BJ (cell line): Measurements from ENCODE around the gene UNC119. TPM values are rescaled to one million over a fixed set of nuclear protein-coding genes. Genes with fewer than 3 reads are reported as not detected.

Experiments
- CTCF ChIA-PET: fragments of 350-600 bp; formaldehyde crosslinking; extraction: SDS; loops from one replicate; lab custom pipeline; 2021; ENCODE audit warnings: antibody characterized with exemption, inconsistent platforms; lab: Yijun Ruan, JAX
- POLR2A ChIA-PET: fragments of 300-600 bp; sonication (Branson Sonifier 250); formaldehyde crosslinking; extraction: SDS; loops from one replicate; lab custom pipeline; 2021; ENCODE audit warnings: antibody characterized with exemption; lab: Charles Lee
- DNase-seq: peaks from one replicate; pipeline ENCODE4 v3.0.0-alpha.2; 2011; ENCODE audit warnings: low read depth
- H3K27me3 ChIP-seq: 2 replicates; pipeline ENCODE4 v1.6.0; 2011; ENCODE audit warnings: low read length; ENCODE audit not compliant: control insufficient read depth, insufficient read depth
- H3K36me3 ChIP-seq: 2 replicates; pipeline ENCODE4 v1.5.1; 2011; ENCODE audit warnings: low read length; ENCODE audit not compliant: control insufficient read depth, insufficient read depth
- H3K4me3 ChIP-seq: 2 replicates; pipeline ENCODE4 v1.5.1; 2011; ENCODE audit warnings: low read depth, mild to moderate bottlenecking, control low read depth, low read length
- CTCF ChIP-seq: IDR thresholded peaks from 2 replicates; pipeline ENCODE4 v1.5.1; 2011; ENCODE audit warnings: low read depth, mild to moderate bottlenecking, control low read depth, inconsistent platforms, low read length, moderate library complexity; ENCODE audit not compliant: insufficient read depth
- polyA plus RNA-seq: library from polyadenylated mRNA; depleted of rRNA; stranded (reverse); fragments of >200 nt; gene quantifications from 2 replicates; pipeline ENCODE4 v1.2.3, GENCODE V29; 2011

UNC119 gene
- polyA plus RNA-seq, 1 experiment = 150 TPM

GRCh38 chr17:28597606-28598383 is 45.4 kb upstream of the UNC119 start:
- TF ChIP-seq CTCF = no peak
- Histone ChIP-seq H3K27me3 (no peaks in the 10 kb centered on the region), H3K4me3 (peak overlapping the region; percentile 65), H3K36me3 (no peaks in the 10 kb centered on the region)
- CTCF ChIA-PET = interaction anchor here (5.5 kb wide), 1 partner anchor 15 kb away, joined by 35 read pairs; the partner anchor contains the start of gene RSKR
- POLR2A ChIA-PET = interaction anchor here (1.0 kb wide), 1 partner anchor 9 kb away, joined by 3 read pairs; no protein-coding TSS in a partner anchor
- no peak for DNase-seq

- Histone ChIP-seq H3K27me3 (no peaks in the 10 kb centered on the region), H3K4me3 (no peak overlapping the region), H3K36me3 (peaks cover 2% of the 10 kb centered on the region; the same call in 1 of the 2 replicates)
- CTCF ChIA-PET = no interaction called here
- POLR2A ChIA-PET = no interaction called here
- no peak for TF ChIP-seq CTCF
- DNase-seq = no peak
These were observed 39.8 kb upstream of the UNC119 start for GRCh38 chr17:28592260-28592659.

- no peak for DNase-seq
- TF ChIP-seq CTCF = no peak
- H3K4me3 ChIP-seq = no peak overlapping the region
- peaks cover 3% of the 10 kb centered on the region; the same call in 1 of the 2 replicates for H3K36me3 ChIP-seq
- ChIA-PET CTCF (no interaction called here), POLR2A (no interaction called here)
- H3K27me3 ChIP-seq = no peaks in the 10 kb centered on the region
These were observed 33.4 kb upstream of the UNC119 start for GRCh38 chr17:28585851-28586250.

- POLR2A ChIA-PET = no interaction called here
- Histone ChIP-seq H3K27me3 (no peaks in the 10 kb centered on the region), H3K36me3 (peaks cover 7% of the 10 kb centered on the region; the same call in 1 of the 2 replicates), H3K4me3 (no peak overlapping the region)
- no peak for TF ChIP-seq CTCF
- CTCF ChIA-PET = interaction anchor here (1.5 kb wide), 1 partner anchor 31 kb away, joined by 6 read pairs; the partner anchor contains the start of gene UNC119
- DNase-seq = no peak
These were observed 32.0 kb upstream of the UNC119 start for GRCh38 chr17:28584434-28584833.

GRCh38 chr17:28582513-28582912 is 30.1 kb upstream of the UNC119 start:
- H3K36me3 ChIP-seq = peaks cover 13% of the 10 kb centered on the region
- ChIA-PET CTCF (no interaction called here), POLR2A (no interaction called here)
- no peaks in the 10 kb centered on the region for H3K27me3 ChIP-seq
- H3K4me3 ChIP-seq = no peak overlapping the region
- DNase-seq = no peak
- no peak for TF ChIP-seq CTCF
